Fibroblast of peridontal ligament (primary cell): ENCODE measurements around the gene MBL2.

Experiments used
- DNase-seq: peaks from one replicate; pipeline ENCODE4 v3.0.0-alpha.2; 2010; ENCODE audit errors: extremely low read depth

MBL2 gene

GRCh38 chr10:52772623-52773022, at the start of gene MBL2:
Gene MBL2, minus strand, starts transcription at chr10:52772784. Its CDS starts 1,149 bp downstream, at chr10:52771635.
- DNase-seq, result no peak

- no peak for DNase-seq
Observed at GRCh38 chr10:52820309-52820708, 47.7 kb upstream of the MBL2 start.

GRCh38 chr10:52818019-52818418, 45.4 kb upstream of the MBL2 start:
- peak; percentile 47 for DNase-seq

GRCh38 chr10:52814506-52814905, 41.9 kb upstream of the MBL2 start:
- no peak for DNase-seq

- DNase-seq, result no peak
Observed at GRCh38 chr10:52811776-52812175, 39.2 kb upstream of the MBL2 start.

GRCh38 chr10:52810761-52811160, 38.2 kb upstream of the MBL2 start:
- no peak for DNase-seq

- no peak for DNase-seq
Observed at GRCh38 chr10:52807803-52808202, 35.2 kb upstream of the MBL2 start.

- no peak for DNase-seq
Observed at GRCh38 chr10:52805414-52806285, 33.1 kb upstream of the MBL2 start.

GRCh38 chr10:52801947-52802346, 29.4 kb upstream of the MBL2 start:
- peak; percentile 1 for DNase-seq

GRCh38 chr10:52786098-52786497, 13.5 kb upstream of the MBL2 start:
- DNase-seq, result no peak

GRCh38 chr10:52785418-52785817, 12.8 kb upstream of the MBL2 start:
- DNase-seq, result no peak

- no peak for DNase-seq
Observed at GRCh38 chr10:52783726-52784125, 11.1 kb upstream of the MBL2 start.

GRCh38 chr10:52782554-52782953, 10.0 kb upstream of the MBL2 start:
- DNase-seq, result no peak

- no peak for DNase-seq
Observed at GRCh38 chr10:52780391-52781155, 8.0 kb upstream of the MBL2 start.

- peak; percentile 59 for DNase-seq
Observed at GRCh38 chr10:52779541-52780390, 7.2 kb upstream of the MBL2 start.

- DNase-seq, result peak; percentile 27
Observed at GRCh38 chr10:52778511-52779392, 6.2 kb upstream of the MBL2 start.

GRCh38 chr10:52777414-52777813, 4.8 kb upstream of the MBL2 start:
- DNase-seq, result no peak

GRCh38 chr10:52776471-52776903, 3.9 kb upstream of the MBL2 start:
- DNase-seq, result no peak

- no peak for DNase-seq
Observed at GRCh38 chr10:52775132-52775647, 2.6 kb upstream of the MBL2 start.

- no peak for DNase-seq
Observed at GRCh38 chr10:52774600-52775106, 2.1 kb upstream of the MBL2 start.
